Fibroblast of lung (primary cell): ENCODE results near the gene RAB36. TPM values are rescaled to one million over a fixed set of nuclear protein-coding genes. Genes with fewer than 3 reads are reported as not detected.

Experiments used
- DNase-seq, 2 donors: peaks; one replicate each; pipeline versions ENCODE4 v3.0.0 to v3.0.0-alpha.2; 2010; ENCODE audit warnings: low read depth in 2 of 2
- H2AFZ ChIP-seq: 2 replicates; pipeline ENCODE4 v1.5.1; 2012; ENCODE audit warnings: low read length, control low read depth, inconsistent platforms
- H3K27ac ChIP-seq: 2 replicates; pipeline ENCODE4 v1.5.1; 2011; ENCODE audit warnings: low read length, control low read depth; ENCODE audit not compliant: insufficient read depth
- H3K27me3 ChIP-seq: 2 replicates; pipeline ENCODE4 v1.5.1; 2011; ENCODE audit warnings: mild to moderate bottlenecking, low read length; ENCODE audit not compliant: control insufficient read depth, insufficient read depth
- H3K36me3 ChIP-seq: 2 replicates; pipeline ENCODE4 v1.5.1; 2011; ENCODE audit warnings: low read length; ENCODE audit not compliant: control insufficient read depth, insufficient read depth
- H3K4me1 ChIP-seq: 2 replicates; pipeline ENCODE4 v1.5.1; 2011; ENCODE audit warnings: low read length; ENCODE audit not compliant: control insufficient read depth, insufficient read depth; ENCODE audit errors: extremely low read depth
- H3K4me2 ChIP-seq: 2 replicates; pipeline ENCODE4 v1.5.1; 2011; ENCODE audit warnings: low read length, control low read depth; ENCODE audit not compliant: insufficient read depth; ENCODE audit errors: extremely low read depth
- H3K4me3 ChIP-seq, 4 experiments: fragments of 200-600 bp in 1 of 4; sonication (generic) in 1 of 4; replicated peaks in 1 of 4; 2 replicates each; pipeline ENCODE4 v1.5.1; 2011 to 2016; ENCODE audit warnings: low read length in 4 of 4, low read depth in 3 of 4, mild to moderate bottlenecking in 3 of 4, control low read depth in 2 of 4, inconsistent platforms in 1 of 4, mixed read lengths in 1 of 4; ENCODE audit not compliant: insufficient read depth in 1 of 4; ENCODE audit errors: control extremely low read depth in 1 of 4
- H3K79me2 ChIP-seq: 2 replicates; pipeline ENCODE4 v1.5.1; 2012; ENCODE audit warnings: mild to moderate bottlenecking, low read length, inconsistent platforms; ENCODE audit not compliant: control insufficient read depth, insufficient read depth
- H3K9ac ChIP-seq: 2 replicates; pipeline ENCODE4 v1.5.1; 2011; ENCODE audit warnings: mild to moderate bottlenecking, low read length, control low read depth; ENCODE audit not compliant: insufficient read depth
- H3K9me3 ChIP-seq: 2 replicates; pipeline ENCODE4 v1.5.1; 2012; ENCODE audit warnings: low read depth, low read length; ENCODE audit not compliant: control insufficient read depth, insufficient read depth
- H4K20me1 ChIP-seq: 2 replicates; pipeline ENCODE4 v1.5.1; 2011; ENCODE audit warnings: low read length; ENCODE audit not compliant: control insufficient read depth, insufficient read depth; ENCODE audit errors: extremely low read depth
- CTCF ChIP-seq, 2 donors: IDR thresholded peaks in 1 of 2; conservative IDR thresholded peaks in 1 of 2; 1 replicate in 1 of 2; 2 replicates in 1 of 2; pipeline ENCODE4 v1.5.1; 2011 to 2012; ENCODE audit warnings: low read length in 2 of 2, control low read depth in 1 of 2, inconsistent platforms in 1 of 2, low read depth in 1 of 2, mild to moderate bottlenecking in 1 of 2
- EZH2 ChIP-seq: IDR thresholded peaks from 2 replicates; pipeline ENCODE4 v1.5.1; 2012; ENCODE audit warnings: low read length, control low read depth, mild to moderate bottlenecking; ENCODE audit errors: missing control alignments
- polyA plus RNA-seq, 2 donors: library from polyadenylated mRNA; depleted of rRNA in 1 of 2; stranded (reverse) in 1 of 2; unstranded in 1 of 2; fragments of >200 nt; gene quantifications; 2 replicates each; pipeline ENCODE4 v1.2.1, GENCODE V29; 2011 to 2012; ENCODE audit warnings: missing spikeins in 1 of 2
- total RNA-seq: library from RNA; depleted of rRNA; stranded (reverse); fragments of >200 nt; gene quantifications from 2 replicates; pipeline ENCODE4 v1.2.1, GENCODE V29; 2014

RAB36 gene
- total and polyA plus RNA-seq, 2 donors (not counting 1 experiment from before 2014, with no cell fraction given): 2.5 to 3.7 TPM

DNA sequence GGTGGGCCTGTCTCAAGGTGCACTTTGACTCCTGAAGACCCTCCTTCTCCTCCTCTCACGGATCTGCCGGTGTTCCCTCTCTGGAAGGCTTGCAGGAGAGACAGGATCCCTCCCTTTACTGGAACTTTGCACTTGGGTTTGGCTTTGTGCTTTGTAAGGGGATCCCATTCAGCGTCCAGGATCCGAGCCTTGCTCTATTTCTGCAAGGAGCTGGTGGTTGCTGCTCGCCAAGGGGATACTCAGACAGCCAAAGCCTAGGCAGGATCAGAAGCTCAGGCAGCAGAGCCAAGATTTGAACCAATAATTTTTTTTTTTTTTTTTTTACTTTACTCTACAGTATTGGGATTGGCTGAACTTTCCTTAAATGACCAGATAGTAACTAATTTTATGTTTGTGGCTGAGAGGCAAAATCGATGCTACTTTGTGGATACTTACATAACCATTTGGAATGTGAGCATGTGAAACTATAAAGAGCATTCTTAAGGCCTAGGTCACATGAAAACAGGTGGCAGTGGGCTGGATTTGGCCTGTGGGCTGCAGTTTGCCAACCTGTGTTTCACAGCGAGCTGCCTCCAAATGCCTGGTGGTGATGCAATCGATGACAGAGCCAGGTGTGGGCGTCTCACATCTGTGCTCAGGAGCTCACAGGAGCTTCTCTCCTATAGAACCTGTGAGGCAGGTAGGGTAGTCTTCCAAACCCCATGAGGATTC is 60.2 kb downstream of the RAB36 start:
- no peak for TF ChIP-seq EZH2
- TF ChIP-seq CTCF (conservative IDR thresholded peaks at IDR 0.05 in 1 of 2, IDR thresholded peaks at IDR 0.05 in 1 of 2; ENCODE audit: low read depth in 1 of 2, low read length in 2 of 2): no peak
- H3K27ac ChIP-seq: no peak overlapping the region
- no peaks in the 10 kb centered on the region for H3K4me1 ChIP-seq
- no peak overlapping the region for H3K4me3 ChIP-seq
- H3K4me2 ChIP-seq: no peak overlapping the region
- no peak overlapping the region for H3K9ac ChIP-seq
- no peaks in the 10 kb centered on the region for H3K36me3 ChIP-seq
- H3K27me3 ChIP-seq: no peaks in the 10 kb centered on the region
- H4K20me1 ChIP-seq: no peaks in the 10 kb centered on the region
- DNase-seq: no peak
- no peak overlapping the region for H2AFZ ChIP-seq
- H3K79me2 ChIP-seq: peaks cover 2% of the 10 kb centered on the region
- H3K9me3 ChIP-seq: no peaks in the 10 kb centered on the region

- Histone ChIP-seq H3K4me3 (no peak overlapping the region), H4K20me1 (no peaks in the 10 kb centered on the region), H3K27ac (no peak overlapping the region), H3K9ac (no peak overlapping the region), H3K79me2 (peaks cover 2% of the 10 kb centered on the region), H3K36me3 (no peaks in the 10 kb centered on the region), H3K4me1 (no peaks in the 10 kb centered on the region), H3K4me2 (no peak overlapping the region), H3K27me3 (no peaks in the 10 kb centered on the region), H3K9me3 (no peaks in the 10 kb centered on the region), H2AFZ (no peak overlapping the region)
- DNase-seq: no peak
- TF ChIP-seq CTCF (conservative IDR thresholded peaks at IDR 0.05 in 1 of 2, IDR thresholded peaks at IDR 0.05 in 1 of 2; ENCODE audit: low read depth in 1 of 2, low read length in 2 of 2) (no peak), EZH2 (no peak)
Measured at GRCh38 chr22:23206915-23207314, 61.6 kb downstream of the RAB36 start.

- Histone ChIP-seq H3K9ac (no peak overlapping the region), H3K4me1 (no peaks in the 10 kb centered on the region), H3K4me2 (no peak overlapping the region), H3K79me2 (peaks cover 3% of the 10 kb centered on the region), H2AFZ (no peak overlapping the region), H4K20me1 (no peaks in the 10 kb centered on the region), H3K27ac (no peak overlapping the region), H3K4me3 (no peak overlapping the region), H3K27me3 (no peaks in the 10 kb centered on the region), H3K9me3 (no peaks in the 10 kb centered on the region), H3K36me3 (no peaks in the 10 kb centered on the region)
- TF ChIP-seq CTCF (conservative IDR thresholded peaks at IDR 0.05 in 1 of 2, IDR thresholded peaks at IDR 0.05 in 1 of 2; ENCODE audit: low read depth in 1 of 2, low read length in 2 of 2) (no peak), EZH2 (no peak)
- no peak for DNase-seq
Measured at GRCh38 chr22:23207729-23208393, 62.6 kb downstream of the RAB36 start.
